ENCODE measurements around the gene C12orf43. TPM values are rescaled to one million over a fixed set of nuclear protein-coding genes. Genes with fewer than 3 reads are reported as not detected.

Gene C12orf43
- total RNA-seq, 1 donor, result 15.2 TPM

DNA sequence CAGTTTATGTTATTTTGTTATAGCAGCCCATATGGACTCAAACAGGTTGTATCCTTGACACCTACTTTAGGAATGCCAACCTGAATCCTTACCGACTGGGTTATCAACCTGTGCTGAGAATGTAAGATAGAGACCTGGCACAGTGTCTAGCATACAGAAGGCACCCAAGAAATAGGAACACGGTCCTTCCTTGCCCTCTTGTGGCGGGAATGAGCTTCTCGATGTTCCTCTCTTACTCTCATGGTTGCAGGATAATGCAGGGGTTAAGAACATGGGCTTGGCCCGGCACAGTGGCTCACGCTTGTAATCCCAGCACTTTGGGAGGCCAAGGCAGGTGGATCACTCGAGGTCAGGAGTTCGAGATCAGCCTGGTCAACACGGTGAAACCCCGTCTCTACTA, 6.5 kb downstream of the C12orf43 start:
- TF ChIP-seq, protein P1, sequence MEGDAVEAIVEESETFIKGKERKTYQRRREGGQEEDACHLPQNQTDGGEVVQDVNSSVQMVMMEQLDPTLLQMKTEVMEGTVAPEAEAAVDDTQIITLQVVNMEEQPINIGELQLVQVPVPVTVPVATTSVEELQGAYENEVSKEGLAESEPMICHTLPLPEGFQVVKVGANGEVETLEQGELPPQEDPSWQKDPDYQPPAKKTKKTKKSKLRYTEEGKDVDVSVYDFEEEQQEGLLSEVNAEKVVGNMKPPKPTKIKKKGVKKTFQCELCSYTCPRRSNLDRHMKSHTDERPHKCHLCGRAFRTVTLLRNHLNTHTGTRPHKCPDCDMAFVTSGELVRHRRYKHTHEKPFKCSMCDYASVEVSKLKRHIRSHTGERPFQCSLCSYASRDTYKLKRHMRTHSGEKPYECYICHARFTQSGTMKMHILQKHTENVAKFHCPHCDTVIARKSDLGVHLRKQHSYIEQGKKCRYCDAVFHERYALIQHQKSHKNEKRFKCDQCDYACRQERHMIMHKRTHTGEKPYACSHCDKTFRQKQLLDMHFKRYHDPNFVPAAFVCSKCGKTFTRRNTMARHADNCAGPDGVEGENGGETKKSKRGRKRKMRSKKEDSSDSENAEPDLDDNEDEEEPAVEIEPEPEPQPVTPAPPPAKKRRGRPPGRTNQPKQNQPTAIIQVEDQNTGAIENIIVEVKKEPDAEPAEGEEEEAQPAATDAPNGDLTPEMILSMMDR (IDR thresholded peaks at IDR 0.05; ENCODE audit: extremely low read depth, low read depth, low read length), result peak; percentile 50
- Histone ChIP-seq H3K27me3 (ENCODE audit: insufficient read depth, low read length) (no peaks in the 10 kb centered on the region), H4K20me1 (ENCODE audit: insufficient read depth, low read length) (no peaks in the 10 kb centered on the region), H3K4me2 (ENCODE audit: insufficient read depth, low read length) (no peak overlapping the region), H3K9me3 (ENCODE audit: low read depth, low read length) (no peaks in the 10 kb centered on the region), H3K4me3 (ENCODE audit: insufficient read depth, low read length) (no peak overlapping the region), H2AFZ (ENCODE audit: low read length) (no peak overlapping the region), H3K4me1 (ENCODE audit: insufficient read depth, low read length) (no peaks in the 10 kb centered on the region), H3K36me3 (ENCODE audit: insufficient read depth, low read length) (peaks cover 34% of the 10 kb centered on the region), H3K79me2 (ENCODE audit: insufficient read depth, low read length) (peaks cover 2% of the 10 kb centered on the region), H3K27ac (ENCODE audit: low read depth, low read length) (no peak overlapping the region)
- DNase-seq (ENCODE audit: insufficient read length, low spot score, missing footprints), result no peak

DNA sequence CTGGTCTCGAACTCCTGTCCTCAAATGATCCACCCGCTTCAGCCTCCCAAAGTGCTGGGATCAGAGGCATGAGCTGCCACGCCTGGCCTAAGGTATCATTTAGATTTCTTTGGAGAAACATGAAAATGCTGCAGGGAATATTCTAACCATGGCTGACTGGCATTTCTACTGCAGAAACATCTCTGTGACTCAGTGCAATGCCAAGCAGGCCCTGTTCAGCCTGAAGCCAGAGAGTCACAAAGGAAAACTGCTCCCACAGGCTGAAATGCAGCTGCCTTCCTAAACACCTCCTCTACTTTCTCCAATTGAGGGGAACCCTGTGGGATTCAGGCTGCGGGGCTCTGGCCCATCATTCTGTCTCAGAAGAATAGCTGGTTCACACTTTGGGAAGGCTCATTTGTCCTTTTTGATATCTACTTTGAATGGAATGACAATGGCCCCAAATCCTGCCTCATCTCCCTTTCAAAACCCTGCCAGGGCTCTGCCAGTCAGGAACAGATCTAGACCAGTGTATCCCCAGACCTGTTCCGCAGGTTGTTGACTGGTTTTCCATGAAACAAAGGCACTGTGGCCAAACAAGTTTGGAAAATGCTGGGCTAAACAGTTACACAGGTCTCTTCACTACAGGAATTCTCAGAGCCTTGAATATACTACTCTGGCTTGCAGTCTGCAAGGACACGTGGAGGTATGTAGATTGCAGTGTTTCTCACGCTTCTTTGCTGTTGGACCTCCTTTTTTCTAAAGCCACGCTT, 7.8 kb downstream of the C12orf43 start:
- no peak overlapping the region for H2AFZ ChIP-seq (ENCODE audit: low read length)
- H3K4me2 ChIP-seq (ENCODE audit: insufficient read depth, low read length), result no peak overlapping the region
- H3K4me1 ChIP-seq (ENCODE audit: insufficient read depth, low read length), result no peaks in the 10 kb centered on the region
- DNase-seq (ENCODE audit: insufficient read length, low spot score, missing footprints), result no peak
- TF ChIP-seq, protein P1 (IDR thresholded peaks at IDR 0.05; ENCODE audit: extremely low read depth, low read depth, low read length), result no peak
- H3K27me3 ChIP-seq (ENCODE audit: insufficient read depth, low read length), result no peaks in the 10 kb centered on the region
- no peak overlapping the region for H3K4me3 ChIP-seq (ENCODE audit: insufficient read depth, low read length)
- H3K79me2 ChIP-seq (ENCODE audit: insufficient read depth, low read length), result no peaks in the 10 kb centered on the region
- no peak overlapping the region for H3K27ac ChIP-seq (ENCODE audit: low read depth, low read length)
- H3K9me3 ChIP-seq (ENCODE audit: low read depth, low read length), result no peaks in the 10 kb centered on the region
- H4K20me1 ChIP-seq (ENCODE audit: insufficient read depth, low read length), result no peaks in the 10 kb centered on the region
- H3K36me3 ChIP-seq (ENCODE audit: insufficient read depth, low read length), result peaks cover 46% of the 10 kb centered on the region

DNA sequence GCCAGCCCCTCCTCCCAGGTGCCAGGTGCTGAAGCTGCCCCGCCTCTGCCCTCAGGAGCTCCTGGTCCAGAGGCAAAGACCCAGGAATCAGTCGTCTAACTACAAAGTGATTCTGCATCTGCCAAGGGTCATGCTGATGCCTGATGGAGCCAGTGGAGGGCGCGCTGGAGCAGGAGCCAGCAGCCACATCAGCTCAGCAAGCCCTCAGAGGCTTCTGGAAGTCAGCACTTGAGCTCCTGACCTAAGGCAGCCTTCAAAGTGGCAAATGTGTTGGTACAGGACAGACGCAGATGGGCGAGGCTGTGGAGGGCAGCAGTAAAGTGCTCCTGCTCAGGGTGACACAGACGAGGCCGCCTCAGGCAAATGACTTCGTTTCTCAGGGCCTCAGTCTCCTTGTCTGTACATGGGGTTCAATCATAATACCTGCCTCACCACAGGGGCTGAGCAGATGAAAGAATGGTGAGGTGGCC, 10.9 kb downstream of the C12orf43 start:
- H2AFZ ChIP-seq (ENCODE audit: low read length), result no peak overlapping the region
- DNase-seq (ENCODE audit: insufficient read length, low spot score, missing footprints), result peak; percentile 91

DNA sequence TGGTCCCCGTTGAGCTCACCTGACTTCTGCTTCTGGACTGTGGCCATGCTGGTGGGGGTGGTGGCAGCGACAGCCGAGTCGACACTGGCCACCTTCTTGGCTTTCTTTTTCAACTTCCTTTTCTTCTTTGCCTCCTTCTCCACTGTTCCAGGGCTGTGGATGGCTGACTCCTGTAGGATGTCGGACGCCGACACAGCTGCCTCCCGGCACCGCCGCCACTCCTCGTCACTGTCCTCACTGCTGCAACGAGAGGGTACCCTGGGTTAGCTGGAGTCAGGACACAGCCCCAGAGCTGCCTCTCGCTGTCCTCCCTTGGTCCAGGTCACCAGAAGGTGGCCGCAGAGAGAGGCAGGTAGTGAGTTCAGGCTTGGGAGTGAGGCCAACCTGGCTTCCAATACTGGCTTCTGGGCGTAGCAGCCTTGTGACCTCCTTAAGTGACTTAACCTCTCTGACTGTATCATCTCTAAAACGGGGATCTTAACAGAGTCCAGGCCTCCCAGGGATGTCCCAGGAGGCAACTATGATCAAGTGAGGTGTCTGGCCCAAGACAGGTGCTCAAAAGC, 12.0 kb downstream of the C12orf43 start:
- TF ChIP-seq, protein P1 (IDR thresholded peaks at IDR 0.05; ENCODE audit: extremely low read depth, low read depth, low read length), result no peak

More for the DNA sequence above, 10.9 kb downstream of the C12orf43 start:
- Histone ChIP-seq H3K4me2 (ENCODE audit: insufficient read depth, low read length) (no peak overlapping the region), H3K4me1 (ENCODE audit: insufficient read depth, low read length) (no peaks in the 10 kb centered on the region), H3K79me2 (ENCODE audit: insufficient read depth, low read length) (no peaks in the 10 kb centered on the region), H3K27ac (ENCODE audit: low read depth, low read length) (no peak overlapping the region), H3K9me3 (ENCODE audit: low read depth, low read length) (no peaks in the 10 kb centered on the region), H4K20me1 (ENCODE audit: insufficient read depth, low read length) (no peaks in the 10 kb centered on the region), H3K4me3 (ENCODE audit: insufficient read depth, low read length) (no peak overlapping the region), H3K36me3 (ENCODE audit: insufficient read depth, low read length) (peaks cover 44% of the 10 kb centered on the region), H3K27me3 (ENCODE audit: insufficient read depth, low read length) (no peaks in the 10 kb centered on the region)
- TF ChIP-seq, protein P1 (IDR thresholded peaks at IDR 0.05; ENCODE audit: extremely low read depth, low read depth, low read length), result peak; percentile 78

More for the DNA sequence above, 12.0 kb downstream of the C12orf43 start:
- Histone ChIP-seq H3K36me3 (ENCODE audit: insufficient read depth, low read length) (peaks cover 35% of the 10 kb centered on the region), H3K27ac (ENCODE audit: low read depth, low read length) (no peak overlapping the region), H2AFZ (ENCODE audit: low read length) (no peak overlapping the region), H3K4me3 (ENCODE audit: insufficient read depth, low read length) (no peak overlapping the region), H4K20me1 (ENCODE audit: insufficient read depth, low read length) (no peaks in the 10 kb centered on the region), H3K27me3 (ENCODE audit: insufficient read depth, low read length) (no peaks in the 10 kb centered on the region), H3K79me2 (ENCODE audit: insufficient read depth, low read length) (no peaks in the 10 kb centered on the region), H3K9me3 (ENCODE audit: low read depth, low read length) (no peaks in the 10 kb centered on the region), H3K4me2 (ENCODE audit: insufficient read depth, low read length) (no peak overlapping the region), H3K4me1 (ENCODE audit: insufficient read depth, low read length) (peaks cover 5% of the 10 kb centered on the region)
- no peak for DNase-seq (ENCODE audit: insufficient read length, low spot score, missing footprints)
